Measurements from ENCODE around the gene VTI1B. TPM values are rescaled to one million over a fixed set of nuclear protein-coding genes. Genes with fewer than 3 reads are reported as not detected.

Gene VTI1B
- total and polyA plus RNA-seq, 5 donors from 2014 or later: 46.0 to 90.0 (median 74.8) TPM

- Mint-ChIP-seq H3K27me3 (no peaks in the 10 kb centered on the region), H3K9me3 (no peaks in the 10 kb centered on the region), H3K4me3 (peak overlapping the region in 2 of 4 donors; percentile 4 to 17), H3K36me3 (peaks cover 9% of the 10 kb centered on the region), H3K4me1 (peaks cover 10 to 24% (median 15%) of the 10 kb centered on the region in 4 donors), H3K27ac (peak overlapping the region in 2 of 3 donors; percentile 23 to 67)
- Histone ChIP-seq H3K9me3 (ENCODE audit: control insufficient read depth in 2 of 2, low read length in 2 of 2) (no peaks in the 10 kb centered on the region), H3K27ac (ENCODE audit: insufficient read depth, low read length, poor library complexity, severe bottlenecking) (no peak overlapping the region), H3K27me3 (ENCODE audit: control insufficient read depth, insufficient read depth, low read length) (no peaks in the 10 kb centered on the region), H3K4me3 (ENCODE audit: low read depth, low read length) (no peak overlapping the region), H3K36me3 (ENCODE audit: control insufficient read depth, insufficient read depth, low read length) (peaks cover 14% of the 10 kb centered on the region), H3K4me1 (ENCODE audit: control insufficient read depth, insufficient read depth, low read length, poor library complexity, severe bottlenecking) (peaks cover 5% of the 10 kb centered on the region)
- DNase-seq: peak in 1 of 3 donors; percentile 40
- peak in 1 of 2 donors; percentile 52 for ATAC-seq (ENCODE audit: low read depth in 2 of 2)
Observed at GRCh38 chr14:67641902-67642749, 32.3 kb downstream of the VTI1B start.

DNA sequence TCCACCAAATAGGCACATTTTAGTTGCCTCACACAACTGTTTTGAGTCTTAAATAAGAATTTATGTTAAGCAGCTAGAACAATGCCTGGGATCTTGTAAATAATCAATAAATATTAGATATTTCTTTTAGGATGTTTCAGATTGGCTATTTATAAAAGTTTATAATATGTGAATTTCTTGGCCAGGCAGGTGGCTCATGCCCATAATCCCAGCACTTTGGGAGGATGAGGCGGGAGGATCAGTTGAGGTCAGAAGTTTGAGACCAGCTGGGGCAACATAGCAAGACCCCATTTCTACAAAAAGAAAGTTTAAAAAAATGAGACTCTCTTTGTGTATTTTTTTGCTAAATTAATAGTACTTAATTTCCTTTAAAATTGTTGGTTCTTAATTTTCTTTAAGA lies 33.0 kb downstream of the VTI1B start:
- Histone ChIP-seq H3K36me3 (ENCODE audit: control insufficient read depth, insufficient read depth, low read length) (peaks cover 9% of the 10 kb centered on the region), H3K27me3 (ENCODE audit: control insufficient read depth, insufficient read depth, low read length) (no peaks in the 10 kb centered on the region), H3K4me3 (ENCODE audit: low read depth, low read length) (no peak overlapping the region), H3K4me1 (ENCODE audit: control insufficient read depth, insufficient read depth, low read length, poor library complexity, severe bottlenecking) (peaks cover 5% of the 10 kb centered on the region), H3K27ac (ENCODE audit: insufficient read depth, low read length, poor library complexity, severe bottlenecking) (no peak overlapping the region), H3K9me3 (ENCODE audit: control insufficient read depth in 2 of 2, low read length in 2 of 2) (no peaks in the 10 kb centered on the region)
- peaks cover 10 to 24% (median 15%) of the 10 kb centered on the region in 4 donors for H3K4me1 Mint-ChIP-seq
- no peaks in the 10 kb centered on the region for H3K27me3 Mint-ChIP-seq
- no peak overlapping the region for H3K4me3 Mint-ChIP-seq
- peaks cover 9% of the 10 kb centered on the region for H3K36me3 Mint-ChIP-seq
- peak overlapping the region in 1 of 3 donors; percentile 67 for H3K27ac Mint-ChIP-seq
- no peak for ATAC-seq (ENCODE audit: low read depth in 2 of 2)
- no peaks in the 10 kb centered on the region for H3K9me3 Mint-ChIP-seq
- DNase-seq: no peak

GRCh38 chr14:67638642-67639041 lies 35.8 kb downstream of the VTI1B start:
- Histone ChIP-seq H3K9me3 (ENCODE audit: control insufficient read depth in 2 of 2, low read length in 2 of 2) (no peaks in the 10 kb centered on the region), H3K4me3 (ENCODE audit: low read depth, low read length) (no peak overlapping the region), H3K4me1 (ENCODE audit: control insufficient read depth, insufficient read depth, low read length, poor library complexity, severe bottlenecking) (peaks cover 5% of the 10 kb centered on the region), H3K36me3 (ENCODE audit: control insufficient read depth, insufficient read depth, low read length) (no peaks in the 10 kb centered on the region), H3K27ac (ENCODE audit: insufficient read depth, low read length, poor library complexity, severe bottlenecking) (no peak overlapping the region), H3K27me3 (ENCODE audit: control insufficient read depth, insufficient read depth, low read length) (no peaks in the 10 kb centered on the region)
- ATAC-seq (ENCODE audit: low read depth in 2 of 2) (no peak), DNase-seq (no peak)
- Mint-ChIP-seq H3K27me3 (no peaks in the 10 kb centered on the region), H3K36me3 (no peaks in the 10 kb centered on the region), H3K4me1 (peaks cover 6 to 16% (median 9%) of the 10 kb centered on the region in 4 donors), H3K4me3 (no peak overlapping the region), H3K27ac (no peak overlapping the region), H3K9me3 (no peaks in the 10 kb centered on the region)

DNA sequence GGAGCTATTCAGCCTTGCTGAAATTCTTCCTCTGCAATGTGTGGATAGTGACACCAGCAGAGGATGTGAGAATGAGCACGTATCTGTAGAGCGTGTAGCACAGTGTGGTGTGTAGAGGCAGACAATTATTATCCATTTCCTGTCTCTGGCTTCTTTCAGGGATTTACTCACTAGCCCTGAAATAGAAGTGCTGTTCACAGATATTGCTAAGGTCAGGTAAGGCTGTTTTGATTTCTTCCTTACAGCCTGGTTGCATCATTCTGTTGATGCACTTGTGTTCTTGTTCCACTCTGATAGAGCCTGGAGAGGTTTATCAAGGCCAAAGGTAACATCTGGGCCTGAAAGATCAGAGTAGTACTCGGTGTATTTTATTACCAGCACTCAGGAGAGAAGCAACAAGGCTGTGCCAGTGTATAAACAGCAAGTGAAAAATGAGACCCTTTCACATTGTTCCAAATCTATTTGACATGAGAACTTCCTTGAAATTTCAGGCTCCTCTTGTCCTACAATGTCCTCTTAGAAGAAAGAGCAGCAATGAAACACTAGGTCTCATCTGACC lies 38.0 kb downstream of the VTI1B start:
- H3K27me3 ChIP-seq (ENCODE audit: control insufficient read depth, insufficient read depth, low read length): no peaks in the 10 kb centered on the region
- H3K9me3 Mint-ChIP-seq: no peaks in the 10 kb centered on the region
- no peaks in the 10 kb centered on the region for H3K4me1 Mint-ChIP-seq
- H3K27ac ChIP-seq (ENCODE audit: insufficient read depth, low read length, poor library complexity, severe bottlenecking): no peak overlapping the region
- no peaks in the 10 kb centered on the region for H3K9me3 ChIP-seq (ENCODE audit: control insufficient read depth in 2 of 2, low read length in 2 of 2)
- no peak overlapping the region for H3K27ac Mint-ChIP-seq
- no peak for ATAC-seq (ENCODE audit: low read depth in 2 of 2)
- H3K4me3 ChIP-seq (ENCODE audit: low read depth, low read length): no peak overlapping the region
- no peaks in the 10 kb centered on the region for H3K36me3 ChIP-seq (ENCODE audit: control insufficient read depth, insufficient read depth, low read length)
- peaks cover 5% of the 10 kb centered on the region for H3K36me3 Mint-ChIP-seq
- no peak overlapping the region for H3K4me3 Mint-ChIP-seq
- DNase-seq: no peak
- no peaks in the 10 kb centered on the region for H3K4me1 ChIP-seq (ENCODE audit: control insufficient read depth, insufficient read depth, low read length, poor library complexity, severe bottlenecking)
- H3K27me3 Mint-ChIP-seq: no peaks in the 10 kb centered on the region

DNA sequence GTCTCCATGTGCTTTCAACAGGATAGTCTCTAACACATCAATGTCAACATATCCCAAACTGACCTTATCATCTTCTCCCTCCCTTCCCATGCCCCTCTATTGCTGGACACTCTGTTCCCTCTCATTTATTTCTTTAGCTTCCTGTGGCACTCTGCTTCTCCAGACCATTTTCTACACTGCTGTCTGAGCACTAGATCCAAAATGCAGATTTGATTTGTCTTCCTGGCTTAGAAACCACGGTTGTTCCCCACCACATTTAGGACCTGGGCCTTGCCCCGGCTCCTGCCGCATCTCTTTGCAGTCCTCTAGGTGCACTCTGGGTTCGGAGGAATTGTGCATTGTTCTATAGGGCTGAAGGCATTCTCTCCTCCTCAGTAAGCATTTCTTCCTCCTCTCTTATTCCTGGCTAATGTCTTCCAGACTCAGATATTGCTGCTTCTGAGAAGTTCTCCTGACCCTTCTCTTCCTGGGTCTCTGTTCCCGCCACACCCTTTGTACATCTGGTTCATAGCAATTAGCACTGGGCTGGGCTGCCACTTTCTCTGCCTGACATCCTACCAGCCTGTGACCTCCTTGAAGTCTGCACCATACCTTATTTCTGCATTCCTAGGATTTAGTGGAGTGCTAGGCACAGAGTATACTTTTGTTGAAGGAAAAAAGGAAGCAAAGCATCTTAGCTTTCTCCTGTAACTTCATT lies 40.8 kb downstream of the VTI1B start:
- DNase-seq (no peak), ATAC-seq (ENCODE audit: low read depth in 2 of 2) (no peak)
- H3K36me3 Mint-ChIP-seq: peaks cover 5% of the 10 kb centered on the region
- no peak overlapping the region for H3K4me3 ChIP-seq (ENCODE audit: low read depth, low read length)
- no peaks in the 10 kb centered on the region for H3K9me3 ChIP-seq (ENCODE audit: control insufficient read depth in 2 of 2, low read length in 2 of 2)
- no peaks in the 10 kb centered on the region for H3K4me1 Mint-ChIP-seq
- H3K36me3 ChIP-seq (ENCODE audit: control insufficient read depth, insufficient read depth, low read length): no peaks in the 10 kb centered on the region
- no peak overlapping the region for H3K27ac Mint-ChIP-seq
- H3K27ac ChIP-seq (ENCODE audit: insufficient read depth, low read length, poor library complexity, severe bottlenecking): no peak overlapping the region
- H3K4me3 Mint-ChIP-seq: no peak overlapping the region
- H3K27me3 ChIP-seq (ENCODE audit: control insufficient read depth, insufficient read depth, low read length): no peaks in the 10 kb centered on the region
- no peaks in the 10 kb centered on the region for H3K9me3 Mint-ChIP-seq
- H3K27me3 Mint-ChIP-seq: no peaks in the 10 kb centered on the region
- H3K4me1 ChIP-seq (ENCODE audit: control insufficient read depth, insufficient read depth, low read length, poor library complexity, severe bottlenecking): no peaks in the 10 kb centered on the region

GRCh38 chr14:67630938-67631337 lies 43.5 kb downstream of the VTI1B start:
- Histone ChIP-seq H3K36me3 (ENCODE audit: control insufficient read depth, insufficient read depth, low read length) (no peaks in the 10 kb centered on the region), H3K9me3 (ENCODE audit: control insufficient read depth in 2 of 2, low read length in 2 of 2) (no peaks in the 10 kb centered on the region), H3K27ac (ENCODE audit: insufficient read depth, low read length, poor library complexity, severe bottlenecking) (no peak overlapping the region), H3K4me3 (ENCODE audit: low read depth, low read length) (no peak overlapping the region), H3K4me1 (ENCODE audit: control insufficient read depth, insufficient read depth, low read length, poor library complexity, severe bottlenecking) (no peaks in the 10 kb centered on the region), H3K27me3 (ENCODE audit: control insufficient read depth, insufficient read depth, low read length) (no peaks in the 10 kb centered on the region)
- Mint-ChIP-seq H3K9me3 (no peaks in the 10 kb centered on the region), H3K36me3 (peaks cover 5% of the 10 kb centered on the region), H3K27ac (no peak overlapping the region), H3K27me3 (no peaks in the 10 kb centered on the region), H3K4me1 (no peaks in the 10 kb centered on the region), H3K4me3 (no peak overlapping the region)
- no peak for ATAC-seq (ENCODE audit: low read depth in 2 of 2)
- no peak for DNase-seq

- Mint-ChIP-seq H3K36me3 (peaks cover 5% of the 10 kb centered on the region), H3K9me3 (no peaks in the 10 kb centered on the region), H3K27me3 (no peaks in the 10 kb centered on the region), H3K4me1 (no peaks in the 10 kb centered on the region), H3K27ac (no peak overlapping the region), H3K4me3 (no peak overlapping the region)
- H3K4me3 ChIP-seq (ENCODE audit: low read depth, low read length): no peak overlapping the region
- ATAC-seq (ENCODE audit: low read depth in 2 of 2): no peak
- DNase-seq: no peak
- H3K9me3 ChIP-seq (ENCODE audit: control insufficient read depth in 2 of 2, low read length in 2 of 2): no peaks in the 10 kb centered on the region
- H3K4me1 ChIP-seq (ENCODE audit: control insufficient read depth, insufficient read depth, low read length, poor library complexity, severe bottlenecking): no peaks in the 10 kb centered on the region
- H3K27me3 ChIP-seq (ENCODE audit: control insufficient read depth, insufficient read depth, low read length): no peaks in the 10 kb centered on the region
- H3K36me3 ChIP-seq (ENCODE audit: control insufficient read depth, insufficient read depth, low read length): no peaks in the 10 kb centered on the region
- no peak overlapping the region for H3K27ac ChIP-seq (ENCODE audit: insufficient read depth, low read length, poor library complexity, severe bottlenecking)
Observed at GRCh38 chr14:67630186-67630585, 44.2 kb downstream of the VTI1B start.

Data from CD4-positive, CD25-positive, alpha-beta regulatory T cell (primary cell).